B cell (primary cell): ENCODE measurements around the gene MFN2.

Source experiments
- EZH2 ChIP-seq: IDR thresholded peaks from 2 replicates; pipeline ENCODE4 v1.6.1; 2012; ENCODE audit warnings: borderline replicate concordance, low read depth, mild to moderate bottlenecking, moderate library complexity, low read length; ENCODE audit not compliant: insufficient read depth, poor library complexity, severe bottlenecking
- TF ChIP-seq, protein P1 (sequence below): fragments of 200-600 bp; IDR thresholded peaks from one replicate; pipeline ENCODE4 v1.8.0; 2022; ENCODE audit warnings: antibody characterized with exemption, mild to moderate bottlenecking

DNA sequence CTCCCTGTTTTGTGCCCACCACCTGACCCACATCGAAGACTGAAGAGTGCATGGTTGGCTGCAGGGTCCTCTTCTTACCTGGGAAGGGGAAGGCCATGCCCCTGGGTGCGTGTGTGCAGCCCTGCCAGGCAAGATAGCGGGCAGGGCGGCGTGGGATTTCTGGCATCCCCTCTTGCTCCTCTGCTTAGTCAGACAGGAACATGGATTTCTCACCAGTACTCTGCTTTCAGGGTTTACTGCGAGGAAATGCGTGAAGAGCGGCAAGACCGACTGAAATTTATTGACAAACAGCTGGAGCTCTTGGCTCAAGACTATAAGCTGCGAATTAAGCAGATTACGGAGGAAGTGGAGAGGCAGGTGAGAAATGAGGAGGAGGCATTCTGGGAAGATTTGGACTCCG lies 23.5 kb downstream of the MFN2 start:
- TF ChIP-seq, protein P1, sequence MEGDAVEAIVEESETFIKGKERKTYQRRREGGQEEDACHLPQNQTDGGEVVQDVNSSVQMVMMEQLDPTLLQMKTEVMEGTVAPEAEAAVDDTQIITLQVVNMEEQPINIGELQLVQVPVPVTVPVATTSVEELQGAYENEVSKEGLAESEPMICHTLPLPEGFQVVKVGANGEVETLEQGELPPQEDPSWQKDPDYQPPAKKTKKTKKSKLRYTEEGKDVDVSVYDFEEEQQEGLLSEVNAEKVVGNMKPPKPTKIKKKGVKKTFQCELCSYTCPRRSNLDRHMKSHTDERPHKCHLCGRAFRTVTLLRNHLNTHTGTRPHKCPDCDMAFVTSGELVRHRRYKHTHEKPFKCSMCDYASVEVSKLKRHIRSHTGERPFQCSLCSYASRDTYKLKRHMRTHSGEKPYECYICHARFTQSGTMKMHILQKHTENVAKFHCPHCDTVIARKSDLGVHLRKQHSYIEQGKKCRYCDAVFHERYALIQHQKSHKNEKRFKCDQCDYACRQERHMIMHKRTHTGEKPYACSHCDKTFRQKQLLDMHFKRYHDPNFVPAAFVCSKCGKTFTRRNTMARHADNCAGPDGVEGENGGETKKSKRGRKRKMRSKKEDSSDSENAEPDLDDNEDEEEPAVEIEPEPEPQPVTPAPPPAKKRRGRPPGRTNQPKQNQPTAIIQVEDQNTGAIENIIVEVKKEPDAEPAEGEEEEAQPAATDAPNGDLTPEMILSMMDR, result no peak
- TF ChIP-seq EZH2, result no peak
